NT2/D1 (cell line): ENCODE measurements around the gene ARID1B.

Source experiments
- DNase-seq: peaks from one replicate; pipeline ENCODE4 v3.0.0-alpha.2; 2011; ENCODE audit warnings: low read depth, low spot score
- H3K27me3 ChIP-seq: 2 replicates; pipeline ENCODE4 v1.6.0; 2011; ENCODE audit warnings: mild to moderate bottlenecking; ENCODE audit not compliant: insufficient read length, insufficient read depth
- H3K36me3 ChIP-seq: 2 replicates; pipeline ENCODE4 v1.6.1; 2011; ENCODE audit warnings: mild to moderate bottlenecking, low read length, mixed read lengths; ENCODE audit not compliant: insufficient read depth, insufficient read length
- H3K4me1 ChIP-seq: 2 replicates; pipeline ENCODE4 v1.5.1; 2011; ENCODE audit not compliant: insufficient read depth, insufficient read length
- H3K4me3 ChIP-seq: 2 replicates; pipeline ENCODE4 v1.5.1; 2011; ENCODE audit warnings: low read depth; ENCODE audit not compliant: insufficient read length
- H3K9ac ChIP-seq: 2 replicates; pipeline ENCODE4 v1.6.0; 2011; ENCODE audit warnings: low read depth; ENCODE audit not compliant: insufficient read length
- H3K9me3 ChIP-seq: 2 replicates; pipeline ENCODE4 v1.5.1; 2011; ENCODE audit warnings: mild to moderate bottlenecking, low read length; ENCODE audit not compliant: insufficient read depth
- SUZ12 ChIP-seq: IDR thresholded peaks from 2 replicates; pipeline ENCODE4 v1.6.1; 2011; ENCODE audit not compliant: insufficient read length, insufficient read depth; ENCODE audit errors: extremely low read depth
- YY1 ChIP-seq: IDR thresholded peaks from 2 replicates; pipeline ENCODE4 v1.6.1; 2011; ENCODE audit not compliant: insufficient read length, insufficient read depth
- ZNF274 ChIP-seq: IDR thresholded peaks from 2 replicates; pipeline ENCODE4 v1.6.1; 2011; ENCODE audit warnings: mild to moderate bottlenecking, low read depth, low read length

Gene ARID1B

DNA sequence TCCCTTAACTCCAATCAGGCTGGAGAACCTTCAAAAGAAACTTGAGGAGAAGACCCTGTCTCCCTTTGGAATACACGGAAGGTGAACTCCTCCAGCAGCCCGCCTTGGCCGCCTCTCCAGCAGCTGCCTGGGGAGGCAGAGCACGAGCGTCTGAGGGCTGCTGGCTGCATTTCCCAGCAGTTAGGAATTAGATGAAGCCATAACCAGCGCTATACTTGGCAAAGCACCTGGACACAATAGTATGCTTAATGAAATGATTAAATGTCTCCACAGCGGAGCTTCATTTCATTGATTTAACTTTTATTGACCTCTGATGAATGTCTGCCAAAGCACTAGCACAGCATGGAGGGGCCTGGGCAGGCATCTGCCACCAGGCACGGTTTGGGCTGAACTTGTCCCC lies 472.6 kb downstream of the ARID1B start:
- TF ChIP-seq YY1 (no peak), ZNF274 (no peak), SUZ12 (no peak)
- no peak for DNase-seq

DNA sequence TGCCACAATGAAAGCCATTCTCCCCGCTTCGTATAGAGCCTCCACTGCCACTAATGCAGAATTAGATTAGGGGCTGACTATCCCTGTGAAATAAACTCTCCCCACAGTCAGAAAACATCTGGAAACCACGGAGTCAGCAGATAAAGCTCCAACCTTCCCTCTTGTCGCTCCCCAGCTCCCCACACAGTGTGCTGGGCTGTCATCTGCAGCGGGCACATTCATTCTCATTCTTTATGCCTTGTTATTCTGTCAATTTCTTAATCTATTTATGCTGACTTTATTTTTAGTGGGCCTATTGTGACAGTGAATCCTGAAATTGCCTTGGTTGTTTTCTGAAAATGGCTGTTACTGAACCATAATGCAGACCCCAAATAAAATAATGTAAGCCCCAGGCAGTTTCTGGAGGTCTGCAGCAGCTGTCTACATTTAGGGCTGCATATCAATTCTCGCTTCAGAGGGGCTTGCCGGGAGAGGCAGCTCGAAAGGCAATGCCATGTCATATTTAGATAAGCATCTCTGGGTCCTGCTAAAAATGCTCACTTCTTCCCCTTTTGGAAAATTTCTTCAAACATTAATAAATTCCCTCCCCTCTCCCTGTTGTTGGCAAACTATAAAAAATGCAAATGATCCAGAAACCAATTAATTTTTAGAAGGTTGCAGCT lies 474.5 kb downstream of the ARID1B start:
- no peak for TF ChIP-seq SUZ12
- no peak for TF ChIP-seq ZNF274
- TF ChIP-seq YY1, result no peak
- no peak overlapping the region for H3K4me3 ChIP-seq
- H3K36me3 ChIP-seq, result no peaks in the 10 kb centered on the region
- no peaks in the 10 kb centered on the region for H3K4me1 ChIP-seq
- no peaks in the 10 kb centered on the region for H3K27me3 ChIP-seq
- no peak for DNase-seq
- no peak overlapping the region for H3K9ac ChIP-seq
- no peaks in the 10 kb centered on the region for H3K9me3 ChIP-seq

More for the DNA sequence above, 472.6 kb downstream of the ARID1B start:
- Histone ChIP-seq H3K27me3 (no peaks in the 10 kb centered on the region), H3K4me1 (no peaks in the 10 kb centered on the region), H3K9ac (no peak overlapping the region), H3K36me3 (no peaks in the 10 kb centered on the region), H3K9me3 (no peaks in the 10 kb centered on the region), H3K4me3 (no peak overlapping the region)

DNA sequence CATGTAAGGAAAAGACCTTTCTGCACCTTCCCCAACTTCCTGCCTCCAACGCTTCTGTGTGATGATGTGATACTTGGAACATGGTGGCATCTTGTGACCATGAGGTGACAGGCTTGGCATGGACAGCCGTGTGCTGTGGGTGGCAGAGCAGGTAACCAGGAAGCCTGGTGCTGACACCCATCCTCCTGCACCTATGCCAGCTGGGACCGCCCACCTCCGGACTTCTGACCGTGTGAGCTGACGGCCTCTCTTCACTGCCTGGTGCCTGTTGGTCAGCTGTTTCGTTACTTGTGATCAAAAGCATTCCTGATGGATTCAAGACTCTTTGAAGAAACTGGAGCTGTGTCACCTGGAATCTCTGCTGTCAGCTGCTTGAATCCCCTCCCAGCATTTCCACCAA lies 475.8 kb downstream of the ARID1B start:
- Histone ChIP-seq H3K9me3 (no peaks in the 10 kb centered on the region), H3K4me3 (no peak overlapping the region), H3K4me1 (no peaks in the 10 kb centered on the region), H3K9ac (no peak overlapping the region), H3K36me3 (no peaks in the 10 kb centered on the region), H3K27me3 (no peaks in the 10 kb centered on the region)
- DNase-seq, result no peak
- TF ChIP-seq YY1 (no peak), SUZ12 (no peak), ZNF274 (no peak)

DNA sequence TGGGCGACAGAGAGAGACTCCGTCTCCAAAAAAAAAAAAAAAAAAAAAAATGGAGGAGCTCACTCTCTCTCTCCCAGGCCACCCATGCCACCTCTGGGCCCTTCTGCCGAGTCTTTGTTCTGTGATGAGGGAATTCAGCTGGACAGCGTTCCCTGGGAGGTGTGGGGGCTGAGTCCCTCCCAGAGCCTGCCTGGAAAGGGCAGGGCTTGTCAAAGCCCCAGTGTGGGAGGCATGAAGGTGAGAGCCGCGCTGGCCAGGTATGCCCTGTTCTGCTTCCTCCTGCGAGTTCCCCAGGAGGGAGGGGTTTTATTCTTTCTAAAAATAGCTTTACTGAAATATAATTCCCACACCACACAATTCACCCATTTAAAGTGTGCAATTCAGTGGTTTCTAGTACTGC lies 476.5 kb downstream of the ARID1B start:
- no peak overlapping the region for H3K4me3 ChIP-seq

DNA sequence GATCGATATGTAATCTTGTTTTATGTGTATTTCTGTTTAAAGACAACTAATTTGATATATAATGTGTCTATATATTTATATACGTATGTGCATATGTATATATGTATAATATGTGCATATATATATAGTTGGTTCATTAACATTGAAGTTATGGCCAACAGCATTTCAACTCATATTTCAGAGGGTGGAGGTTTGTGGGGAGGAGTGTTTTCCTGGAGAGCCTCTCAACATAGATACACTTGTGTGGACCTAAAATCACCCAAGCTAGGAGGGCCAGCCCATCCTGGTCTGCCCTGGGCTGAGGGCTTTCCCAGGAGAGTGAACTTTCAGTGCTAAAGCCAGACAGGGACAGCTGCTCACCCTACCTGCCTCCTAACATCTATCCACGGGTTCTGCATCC lies 477.4 kb downstream of the ARID1B start:
- DNase-seq, result no peak
- H3K4me3 ChIP-seq, result no peak overlapping the region

More for the DNA sequence above, 476.5 kb downstream of the ARID1B start:
- Histone ChIP-seq H3K36me3 (no peaks in the 10 kb centered on the region), H3K4me1 (no peaks in the 10 kb centered on the region), H3K9me3 (no peaks in the 10 kb centered on the region), H3K27me3 (no peaks in the 10 kb centered on the region), H3K9ac (no peak overlapping the region)
- no peak for DNase-seq
- TF ChIP-seq ZNF274 (no peak), YY1 (no peak), SUZ12 (no peak)

DNA sequence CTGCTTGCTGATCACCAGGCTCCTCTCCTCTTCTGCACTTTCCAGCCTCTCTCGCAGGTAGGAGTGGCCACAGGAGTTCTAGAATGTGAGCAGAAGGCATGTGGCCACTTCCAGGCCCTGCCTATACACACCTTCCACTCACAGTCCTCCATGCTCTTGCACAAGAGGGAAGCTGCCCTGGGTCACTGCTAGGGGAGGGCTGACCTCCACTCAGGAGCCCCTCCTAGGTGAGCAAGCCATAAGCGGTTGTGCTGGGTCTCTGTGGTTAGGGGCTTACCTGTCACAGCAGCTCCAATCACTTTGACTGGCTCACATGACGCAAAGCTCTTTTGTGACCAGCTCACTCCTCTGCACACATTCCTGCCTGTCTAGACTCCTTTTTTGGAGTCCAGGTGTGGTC lies 477.9 kb downstream of the ARID1B start:
- Histone ChIP-seq H3K36me3 (no peaks in the 10 kb centered on the region), H3K4me3 (no peak overlapping the region), H3K9me3 (no peaks in the 10 kb centered on the region), H3K27me3 (no peaks in the 10 kb centered on the region), H3K9ac (no peak overlapping the region), H3K4me1 (no peaks in the 10 kb centered on the region)
- TF ChIP-seq SUZ12 (no peak), YY1 (no peak), ZNF274 (no peak)
- no peak for DNase-seq

More for the DNA sequence above, 477.4 kb downstream of the ARID1B start:
- H3K9ac ChIP-seq, result no peak overlapping the region
- H3K9me3 ChIP-seq, result no peaks in the 10 kb centered on the region
- no peaks in the 10 kb centered on the region for H3K36me3 ChIP-seq
- no peak for TF ChIP-seq ZNF274
- no peak for TF ChIP-seq SUZ12
- no peak for TF ChIP-seq YY1
- no peaks in the 10 kb centered on the region for H3K4me1 ChIP-seq
- no peaks in the 10 kb centered on the region for H3K27me3 ChIP-seq

DNA sequence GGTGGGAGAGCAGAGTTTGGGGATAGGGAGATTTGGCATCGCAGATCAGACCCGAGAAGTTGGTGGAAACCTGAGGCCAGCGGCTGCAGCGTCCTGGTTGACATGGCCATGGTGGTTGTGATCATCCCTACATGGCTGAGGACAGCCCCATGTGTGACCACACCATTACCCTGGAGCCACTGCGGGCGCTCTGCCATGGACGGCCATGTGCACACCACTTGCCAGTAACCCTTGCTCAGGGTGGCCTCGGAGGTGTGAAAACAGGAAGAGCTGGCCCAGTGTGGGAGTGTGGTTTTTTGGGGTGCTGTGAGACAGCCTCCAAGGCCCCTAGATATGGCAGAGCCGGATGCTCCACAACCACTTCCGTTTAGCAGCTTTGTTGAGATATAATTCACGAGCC lies 481.7 kb downstream of the ARID1B start:
- Histone ChIP-seq H3K4me3 (no peak overlapping the region), H3K9me3 (no peaks in the 10 kb centered on the region), H3K27me3 (no peaks in the 10 kb centered on the region), H3K36me3 (no peaks in the 10 kb centered on the region), H3K4me1 (no peaks in the 10 kb centered on the region), H3K9ac (no peak overlapping the region)
- no peak for DNase-seq
- TF ChIP-seq YY1 (no peak), ZNF274 (no peak), SUZ12 (no peak)

DNA sequence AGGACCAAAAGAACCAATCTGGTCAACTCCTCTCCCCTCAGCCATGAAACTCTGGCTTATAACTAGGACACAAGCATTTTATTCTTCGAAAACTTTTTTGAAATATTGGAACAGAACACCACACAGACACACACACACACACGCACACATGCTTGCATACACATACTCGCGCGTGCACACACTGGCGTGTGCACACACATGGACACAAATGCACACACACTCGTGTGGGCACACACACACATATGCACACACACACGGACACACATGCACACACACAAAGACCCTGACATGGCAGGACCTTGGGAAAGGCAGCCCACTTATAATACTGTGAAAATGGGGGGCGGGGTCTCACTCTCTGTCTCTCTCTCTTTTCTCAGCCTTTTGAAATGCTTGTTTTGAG lies 482.3 kb downstream of the ARID1B start:
- Histone ChIP-seq H3K4me1 (no peaks in the 10 kb centered on the region), H3K9ac (no peak overlapping the region), H3K27me3 (no peaks in the 10 kb centered on the region), H3K36me3 (no peaks in the 10 kb centered on the region), H3K9me3 (no peaks in the 10 kb centered on the region), H3K4me3 (no peak overlapping the region)
- DNase-seq, result no peak
- no peak for TF ChIP-seq ZNF274
- no peak for TF ChIP-seq SUZ12
- no peak for TF ChIP-seq YY1
